Epithelial cell of proximal tubule (primary cell): ENCODE measurements around the gene GJB4. TPM values are rescaled to one million over a fixed set of nuclear protein-coding genes. Genes with fewer than 3 reads are reported as not detected.

Experiments
- DNase-seq: peaks from one replicate; pipeline ENCODE4 v3.0.0-alpha.2; 2011; ENCODE audit warnings: low read depth
- H3K4me3 ChIP-seq: 2 replicates; pipeline ENCODE4 v1.5.1; 2011; ENCODE audit warnings: low read depth, mild to moderate bottlenecking, low read length
- total RNA-seq: library from RNA; depleted of rRNA; stranded (reverse); fragments of >200 nt; gene quantifications from 2 replicates; pipeline ENCODE4 v1.2.3, GENCODE V29; 2015
- TF ChIP-seq, protein P1 (sequence below): conservative IDR thresholded peaks from 2 replicates; pipeline ENCODE4 v1.5.1; 2012; ENCODE audit warnings: low read depth, mild to moderate bottlenecking, low read length

GJB4 gene
- total RNA-seq, 1 donor from 2014 or later: 2.9 TPM

DNA sequence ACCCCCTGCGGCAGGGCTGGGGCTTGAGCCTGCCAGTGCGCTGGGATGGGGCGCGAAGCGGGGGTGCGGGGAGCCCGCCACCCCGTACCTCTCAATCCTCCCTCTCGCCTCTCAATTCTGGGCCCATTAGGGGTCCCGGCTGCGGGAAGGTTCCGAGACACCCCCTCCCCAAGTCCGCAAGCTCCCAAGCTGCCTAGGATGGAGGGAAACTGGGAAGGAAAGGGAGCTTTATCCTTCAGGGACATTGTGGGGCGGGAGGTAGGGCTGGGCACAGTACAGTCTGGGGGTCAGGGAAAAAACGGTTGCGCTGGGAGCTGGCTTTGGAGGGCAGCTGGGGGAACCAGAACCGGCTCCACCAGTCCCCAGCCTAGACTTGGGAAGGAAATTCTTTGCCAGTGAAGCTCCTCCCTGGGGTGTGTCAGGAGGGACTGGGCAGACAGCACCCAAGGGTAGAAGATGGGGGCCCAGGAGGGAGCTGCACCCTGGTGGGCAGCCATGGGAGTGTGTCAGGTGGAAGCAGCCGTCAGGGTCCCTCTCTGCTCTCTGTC, 22.4 kb downstream of the GJB4 start:
- TF ChIP-seq, protein P1, sequence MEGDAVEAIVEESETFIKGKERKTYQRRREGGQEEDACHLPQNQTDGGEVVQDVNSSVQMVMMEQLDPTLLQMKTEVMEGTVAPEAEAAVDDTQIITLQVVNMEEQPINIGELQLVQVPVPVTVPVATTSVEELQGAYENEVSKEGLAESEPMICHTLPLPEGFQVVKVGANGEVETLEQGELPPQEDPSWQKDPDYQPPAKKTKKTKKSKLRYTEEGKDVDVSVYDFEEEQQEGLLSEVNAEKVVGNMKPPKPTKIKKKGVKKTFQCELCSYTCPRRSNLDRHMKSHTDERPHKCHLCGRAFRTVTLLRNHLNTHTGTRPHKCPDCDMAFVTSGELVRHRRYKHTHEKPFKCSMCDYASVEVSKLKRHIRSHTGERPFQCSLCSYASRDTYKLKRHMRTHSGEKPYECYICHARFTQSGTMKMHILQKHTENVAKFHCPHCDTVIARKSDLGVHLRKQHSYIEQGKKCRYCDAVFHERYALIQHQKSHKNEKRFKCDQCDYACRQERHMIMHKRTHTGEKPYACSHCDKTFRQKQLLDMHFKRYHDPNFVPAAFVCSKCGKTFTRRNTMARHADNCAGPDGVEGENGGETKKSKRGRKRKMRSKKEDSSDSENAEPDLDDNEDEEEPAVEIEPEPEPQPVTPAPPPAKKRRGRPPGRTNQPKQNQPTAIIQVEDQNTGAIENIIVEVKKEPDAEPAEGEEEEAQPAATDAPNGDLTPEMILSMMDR: no peak
- peak overlapping the region; percentile 67 for H3K4me3 ChIP-seq
- no peak for DNase-seq

DNA sequence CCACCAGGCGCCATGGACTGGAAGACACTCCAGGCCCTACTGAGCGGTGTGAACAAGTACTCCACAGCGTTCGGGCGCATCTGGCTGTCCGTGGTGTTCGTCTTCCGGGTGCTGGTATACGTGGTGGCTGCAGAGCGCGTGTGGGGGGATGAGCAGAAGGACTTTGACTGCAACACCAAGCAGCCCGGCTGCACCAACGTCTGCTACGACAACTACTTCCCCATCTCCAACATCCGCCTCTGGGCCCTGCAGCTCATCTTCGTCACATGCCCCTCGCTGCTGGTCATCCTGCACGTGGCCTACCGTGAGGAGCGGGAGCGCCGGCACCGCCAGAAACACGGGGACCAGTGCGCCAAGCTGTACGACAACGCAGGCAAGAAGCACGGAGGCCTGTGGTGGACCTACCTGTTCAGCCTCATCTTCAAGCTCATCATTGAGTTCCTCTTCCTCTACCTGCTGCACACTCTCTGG, 25.2 kb downstream of the GJB4 start:
- TF ChIP-seq, protein P1: no peak
- no peak overlapping the region for H3K4me3 ChIP-seq
- DNase-seq: no peak

DNA sequence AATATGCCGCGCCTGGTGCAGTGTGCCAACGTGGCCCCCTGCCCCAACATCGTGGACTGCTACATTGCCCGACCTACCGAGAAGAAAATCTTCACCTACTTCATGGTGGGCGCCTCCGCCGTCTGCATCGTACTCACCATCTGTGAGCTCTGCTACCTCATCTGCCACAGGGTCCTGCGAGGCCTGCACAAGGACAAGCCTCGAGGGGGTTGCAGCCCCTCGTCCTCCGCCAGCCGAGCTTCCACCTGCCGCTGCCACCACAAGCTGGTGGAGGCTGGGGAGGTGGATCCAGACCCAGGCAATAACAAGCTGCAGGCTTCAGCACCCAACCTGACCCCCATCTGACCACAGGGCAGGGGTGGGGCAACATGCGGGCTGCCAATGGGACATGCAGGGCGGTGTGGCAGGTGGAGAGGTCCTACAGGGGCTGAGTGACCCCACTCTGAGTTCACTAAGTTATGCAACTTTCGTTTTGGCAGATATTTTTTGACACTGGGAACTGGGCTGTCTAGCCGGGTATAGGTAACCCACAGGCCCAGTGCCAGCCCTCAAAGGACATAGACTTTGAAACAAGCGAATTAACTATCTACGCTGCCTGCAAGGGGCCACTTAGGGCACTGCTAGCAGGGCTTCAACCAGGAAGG, 25.8 kb downstream of the GJB4 start:
- no peak for DNase-seq
- TF ChIP-seq, protein P1: no peak

DNA sequence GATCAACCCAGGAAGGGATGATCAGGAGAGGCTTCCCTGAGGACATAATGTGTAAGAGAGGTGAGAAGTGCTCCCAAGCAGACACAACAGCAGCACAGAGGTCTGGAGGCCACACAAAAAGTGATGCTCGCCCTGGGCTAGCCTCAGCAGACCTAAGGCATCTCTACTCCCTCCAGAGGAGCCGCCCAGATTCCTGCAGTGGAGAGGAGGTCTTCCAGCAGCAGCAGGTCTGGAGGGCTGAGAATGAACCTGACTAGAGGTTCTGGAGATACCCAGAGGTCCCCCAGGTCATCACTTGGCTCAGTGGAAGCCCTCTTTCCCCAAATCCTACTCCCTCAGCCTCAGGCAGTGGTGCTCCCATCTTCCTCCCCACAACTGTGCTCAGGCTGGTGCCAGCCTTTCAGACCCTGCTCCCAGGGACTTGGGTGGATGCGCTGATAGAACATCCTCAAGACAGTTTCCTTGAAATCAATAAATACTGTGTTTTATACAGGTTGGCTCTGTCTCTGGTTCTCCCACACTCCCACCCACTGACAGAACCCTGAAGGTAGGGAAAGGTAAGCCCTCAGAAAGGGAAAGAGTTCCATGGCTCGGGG, 26.4 kb downstream of the GJB4 start:
- DNase-seq: no peak
- H3K4me3 ChIP-seq: no peak overlapping the region
- TF ChIP-seq, protein P1: no peak

More for the DNA sequence above, 25.8 kb downstream of the GJB4 start:
- no peak overlapping the region for H3K4me3 ChIP-seq

DNA sequence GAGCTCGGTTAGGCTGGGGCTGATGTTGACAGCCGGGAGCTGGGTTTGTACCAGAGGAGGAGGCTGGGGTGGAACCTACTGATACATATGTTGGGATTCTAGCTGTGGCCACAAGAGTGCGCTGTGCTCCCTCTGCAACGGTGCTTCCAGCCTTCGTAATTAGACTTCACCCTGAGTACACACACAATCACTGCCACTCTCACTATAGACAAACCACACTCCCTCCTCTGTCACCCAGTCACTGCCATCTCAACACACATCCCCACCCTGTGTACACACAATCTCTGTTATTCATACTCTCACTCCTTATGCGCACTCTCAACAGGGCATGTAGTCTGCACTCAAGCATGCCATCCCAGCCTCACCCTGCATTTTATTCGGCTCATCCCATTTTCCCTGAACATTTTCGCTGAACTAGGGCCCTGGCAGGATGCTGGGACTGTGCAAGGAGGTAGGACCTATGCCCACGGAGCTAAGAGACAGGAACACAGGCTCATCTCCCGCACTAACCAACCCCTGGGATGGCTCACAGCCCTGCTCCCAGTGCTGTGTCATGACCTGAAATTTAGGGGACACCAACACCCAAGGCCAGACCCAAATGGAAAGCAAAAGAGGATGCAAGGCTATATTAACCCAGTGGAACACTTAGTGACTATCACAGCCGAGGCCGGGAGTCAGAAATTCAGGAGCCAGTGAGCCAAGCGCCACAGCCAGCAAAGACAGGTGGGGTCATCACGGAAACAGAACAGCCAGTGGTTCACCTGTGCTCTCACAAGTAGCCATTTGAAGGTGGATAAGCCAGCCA, 27.2 kb downstream of the GJB4 start:
- H3K4me3 ChIP-seq: no peak overlapping the region
- peak; percentile 22 for DNase-seq
- TF ChIP-seq, protein P1: peak; percentile 88

DNA sequence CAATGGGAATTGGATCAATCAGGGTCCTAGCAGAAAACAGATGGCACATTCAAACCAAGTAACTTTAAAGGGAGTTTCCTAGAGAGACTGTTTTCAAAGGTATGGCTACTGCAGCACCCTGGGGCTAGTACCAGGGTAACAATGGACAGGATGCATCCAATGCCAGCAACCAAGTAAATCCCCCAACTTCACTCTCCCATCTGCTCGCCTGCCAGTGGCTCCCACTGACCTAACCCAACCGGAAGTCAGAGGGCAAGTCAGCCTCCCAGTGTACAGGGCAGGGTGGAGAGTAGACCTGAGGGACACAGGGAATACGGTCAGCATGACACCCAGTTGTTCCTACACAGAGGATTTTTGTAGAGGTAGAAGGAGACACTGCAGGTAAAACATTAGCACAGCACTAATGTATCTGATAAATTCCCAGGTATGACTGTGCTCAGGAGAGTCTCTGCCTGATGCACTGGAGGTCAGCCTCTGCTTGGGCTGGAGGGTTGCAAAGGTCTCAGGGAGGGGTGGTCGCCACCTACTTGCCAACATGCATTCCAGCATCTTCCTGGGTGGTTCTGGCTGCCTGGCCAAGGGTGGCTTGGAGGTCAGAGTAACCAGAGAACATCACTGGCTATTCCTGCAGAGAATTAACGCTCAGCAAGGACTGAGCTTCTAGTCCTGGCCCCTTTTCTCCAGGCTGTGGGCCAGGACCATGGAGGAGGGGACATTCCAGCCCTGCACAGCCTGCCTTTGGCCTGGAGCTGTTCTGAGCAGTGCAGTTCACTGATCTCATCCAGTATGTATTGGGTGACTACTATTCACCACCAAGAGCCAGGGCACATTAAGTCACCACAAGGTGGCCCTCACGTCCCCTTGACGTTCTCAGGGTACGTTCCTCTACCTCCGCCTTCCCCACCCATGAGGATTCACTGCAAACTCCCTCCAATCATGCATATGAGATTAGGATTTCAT, 28.2 kb downstream of the GJB4 start:
- DNase-seq: no peak
- TF ChIP-seq, protein P1: peak; percentile 39
- no peak overlapping the region for H3K4me3 ChIP-seq
